ENCODE data around the gene SCAP.
"Not testable (repeated sequence)": the region's sequence is repeated elsewhere in the genome, so short reads cannot be mapped to it uniquely, and the experiment has no call there.

DNA sequence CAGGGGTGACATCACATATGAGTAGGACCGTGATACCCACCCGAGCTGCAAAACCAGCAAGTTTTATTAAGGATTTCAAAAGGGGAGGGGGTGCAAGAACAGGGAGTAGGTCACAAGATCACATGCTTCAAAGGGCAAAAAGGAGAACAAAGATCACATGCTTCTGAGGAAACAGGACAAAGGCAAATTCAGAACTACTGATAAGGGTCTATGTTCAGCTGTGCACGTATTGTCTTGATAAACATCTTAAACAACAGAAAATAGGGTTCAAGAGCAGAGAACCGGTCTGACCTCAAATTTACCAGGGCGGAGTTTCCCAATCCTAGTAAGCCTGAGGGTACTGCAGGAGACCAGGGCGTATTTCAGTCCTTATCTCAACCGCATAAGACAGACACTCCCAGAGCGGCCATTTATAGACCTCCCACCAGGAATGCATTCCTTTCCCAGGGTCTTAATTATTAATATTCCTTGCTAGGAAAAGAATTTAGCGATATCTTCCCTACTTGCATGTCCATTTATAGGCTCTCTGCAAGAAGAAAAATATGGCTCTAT, 16.1 kb downstream of the SCAP start:
- TF ChIP-seq POLR2AphosphoS5 (IDR thresholded peaks at IDR 0.05; ENCODE audit: borderline replicate concordance, low read depth, low read length); EZH2 (IDR thresholded peaks at IDR 0.05): not testable (repeated sequence)

Data from SK-N-MC (cell line).